ENCODE results near the gene RNF144B. TPM values are rescaled to one million over a fixed set of nuclear protein-coding genes. Genes with fewer than 3 reads are reported as not detected.

RNF144B gene
- total and polyA plus RNA-seq, 10 of the 15 experiments (the other 5 are each of a cell fraction or from before 2014, with no cell fraction given) = 0.03 to 0.18 (median 0.14) TPM

- no peak overlapping the region for H3K4me2 ChIP-seq (ENCODE audit: control insufficient read depth, insufficient read depth)
- CTCF ChIA-PET = no interaction called here
- no peak for FAIRE-seq
Observed at GRCh38 chr6:18371010-18371409, 16.1 kb upstream of the RNF144B start.

GRCh38 chr6:18371656-18372055, 15.5 kb upstream of the RNF144B start:
- WGBS (ENCODE audit: insufficient coverage, insufficient replicate concordance, low lambda C conversion rate, missing lambda C conversion rate) = 15% methylated on average over 2 of the region's 2 CpGs
- Histone ChIP-seq H3K27me3 (replicated peaks in 1 of 2; ENCODE audit: control insufficient read depth in 2 of 2, insufficient read depth in 2 of 2, low read length in 1 of 2) (peaks cover 0 to 8% of the 10 kb centered on the region in 2 experiments; a peak in 1 of 4 replicates), H3K36me3 (ENCODE audit: control insufficient read depth in 2 of 2, insufficient read depth in 2 of 2, low read length in 1 of 2) (no peaks in the 10 kb centered on the region), H3K4me2 (ENCODE audit: control insufficient read depth, insufficient read depth) (no peak overlapping the region), H3K4me3 (no peak overlapping the region), H3K27ac (ENCODE audit: control insufficient read depth, insufficient read depth) (no peak overlapping the region), H3K9me3 (replicated peaks; ENCODE audit: control insufficient read depth, insufficient read depth, low read length) (no peaks in the 10 kb centered on the region), H3K4me1 (ENCODE audit: control insufficient read depth, insufficient read depth, low read length) (no peaks in the 10 kb centered on the region), H4K20me1 (ENCODE audit: control insufficient read depth, insufficient read depth) (no peaks in the 10 kb centered on the region), H2AFZ (ENCODE audit: control insufficient read depth, low read depth, low read length) (no peak overlapping the region), H3K9ac (ENCODE audit: control insufficient read depth, insufficient read depth, low read length) (no peak overlapping the region), H3K79me2 (ENCODE audit: control insufficient read depth, insufficient read depth, low read length) (no peaks in the 10 kb centered on the region)
- ATAC-seq (no peak), DNase-seq (ENCODE audit: low read depth, low spot score) (no peak), FAIRE-seq (no peak)
- ChIA-PET CTCF (no interaction called here), SMC1A (ENCODE audit: uncharacterized antibody, unreplicated experiment) (no interaction called here), POLR2A (no interaction called here), RAD21 (ENCODE audit: unreplicated experiment) (no interaction called here)
- in situ Hi-C loops (cut with MboI) = no loop called here
- no TSS peak for BruUV-seq (replicated peaks)
- intact Hi-C loops (cut with micrococcal nuclease; ENCODE audit: unreplicated experiment) = no loop called here
- TF ChIP-seq IRF4 (IDR thresholded peaks at IDR 0.05; ENCODE audit: low read depth, low read length) (no peak), ZNF217 (IDR thresholded peaks at IDR 0.05) (no peak), RAD21 (IDR thresholded peaks at IDR 0.05; ENCODE audit: insufficient read depth, low read depth, low read length) (no peak), PML (IDR thresholded peaks at IDR 0.05; ENCODE audit: low read length) (no peak), CHD4 (IDR thresholded peaks at IDR 0.05) (no peak), CUX1 (IDR thresholded peaks at IDR 0.05; ENCODE audit: insufficient replicate concordance, low read depth, low read length) (no peak), MTA3 (IDR thresholded peaks at IDR 0.05; ENCODE audit: borderline replicate concordance, low read length) (no peak), IRF5 (IDR thresholded peaks at IDR 0.05; ENCODE audit: borderline replicate concordance) (no peak), HDAC2 (IDR thresholded peaks at IDR 0.05) (no peak), TBL1XR1 (IDR thresholded peaks at IDR 0.05; ENCODE audit: low read depth, low read length) (no peak)

More at GRCh38 chr6:18371010-18371409, 16.1 kb upstream of the RNF144B start:
- Histone ChIP-seq H3K4me1 (ENCODE audit: control insufficient read depth, insufficient read depth, low read length) (no peaks in the 10 kb centered on the region), H2AFZ (ENCODE audit: control insufficient read depth, low read depth, low read length) (no peak overlapping the region), H3K9me3 (replicated peaks; ENCODE audit: control insufficient read depth, insufficient read depth, low read length) (no peaks in the 10 kb centered on the region), H3K79me2 (ENCODE audit: control insufficient read depth, insufficient read depth, low read length) (no peaks in the 10 kb centered on the region), H3K36me3 (ENCODE audit: control insufficient read depth in 2 of 2, insufficient read depth in 2 of 2, low read length in 1 of 2) (no peaks in the 10 kb centered on the region), H3K27ac (ENCODE audit: control insufficient read depth, insufficient read depth) (no peak overlapping the region), H3K4me3 (no peak overlapping the region), H3K9ac (ENCODE audit: control insufficient read depth, insufficient read depth, low read length) (no peak overlapping the region), H3K27me3 (replicated peaks in 1 of 2; ENCODE audit: control insufficient read depth in 2 of 2, insufficient read depth in 2 of 2, low read length in 1 of 2) (peaks cover 0 to 5% of the 10 kb centered on the region in 2 experiments; a peak in 1 of 4 replicates), H4K20me1 (ENCODE audit: control insufficient read depth, insufficient read depth) (no peaks in the 10 kb centered on the region)
- TF ChIP-seq BHLHE40 (IDR thresholded peaks at IDR 0.05; ENCODE audit: borderline replicate concordance in 1 of 2, low read depth in 2 of 2, low read length in 1 of 2) = no peak
- TF ChIP-seq YBX1 (IDR thresholded peaks at IDR 0.05) = no peak
- TF ChIP-seq STAT3 (IDR thresholded peaks at IDR 0.05; ENCODE audit: low read depth, low read length) = no peak
- TF ChIP-seq TCF3 (IDR thresholded peaks at IDR 0.05; ENCODE audit: borderline replicate concordance, insufficient read depth, low read depth, low read length) = no peak
- TF ChIP-seq SIN3A (IDR thresholded peaks at IDR 0.05; ENCODE audit: low read depth, low read length) = no peak
- no peak for TF ChIP-seq RBBP5 (conservative IDR thresholded peaks at IDR 0.05)
- no peak for TF ChIP-seq CHD1 (IDR thresholded peaks at IDR 0.05; ENCODE audit: low read depth, low read length)
- no peak for TF ChIP-seq EZH2 (IDR thresholded peaks at IDR 0.05; ENCODE audit: borderline replicate concordance, control insufficient read depth, low read depth, low read length)
- no peak for TF ChIP-seq MTA2 (IDR thresholded peaks at IDR 0.05; ENCODE audit: low read depth)
- no peak for DNase-seq (ENCODE audit: low read depth, low spot score)
- 28% methylated on average over 5 of the region's 5 CpGs for WGBS (ENCODE audit: insufficient coverage, insufficient replicate concordance, low lambda C conversion rate, missing lambda C conversion rate)
- ChIA-PET POLR2A (no interaction called here), RAD21 (ENCODE audit: unreplicated experiment) (no interaction called here), SMC1A (ENCODE audit: uncharacterized antibody, unreplicated experiment) (interaction anchor here (0.7 kb wide), 1 partner anchor 38 kb away, joined by 3 read pairs; no protein-coding TSS in a partner anchor)
- BruUV-seq (replicated peaks) = no TSS peak
- no peak for ATAC-seq
- intact Hi-C loops (cut with micrococcal nuclease; ENCODE audit: unreplicated experiment) (no loop called here), in situ Hi-C loops (cut with MboI) (no loop called here)
